Esophagus muscularis mucosa (tissue), 3 donors: ENCODE data around the gene MACROD2.

ENCODE experiments used
- CTCF ChIP-seq, 3 experiments: fragments of 200-600 bp in 2 of 3; fragments of 450-650 bp in 1 of 3; sonication (generic) in 2 of 3; IDR thresholded peaks; one replicate each; pipeline ENCODE4 v1.5.1; 2017 to 2019; ENCODE audit warnings: antibody characterized with exemption in 3 of 3, mild to moderate bottlenecking in 2 of 3, moderate library complexity in 1 of 3
- EP300 ChIP-seq: sonication (generic); formaldehyde crosslinking; IDR thresholded peaks from one replicate; pipeline ENCODE4 v1.6.1; 2017; ENCODE audit warnings: antibody characterized with exemption

GRCh38 chr20:16098890-16099639 lies 2103.7 kb downstream of the MACROD2 start:
- TF ChIP-seq EP300, result no peak
- no peak for TF ChIP-seq CTCF (IDR thresholded peaks at IDR 0.05)
